Uterus (tissue), 4 donors: ENCODE data around the gene GNG8. TPM values are rescaled to one million over a fixed set of nuclear protein-coding genes. Genes with fewer than 3 reads are reported as not detected.

Source experiments
- DNase-seq, 2 donors: peaks; one replicate each; pipeline ENCODE4 v3.0.0-alpha.2; 2019 to 2020
- H3K27ac ChIP-seq, 2 donors: fragments of 200-600 bp; sonication (generic); 1 replicate in 1 of 2; 2 replicates in 1 of 2; pipeline ENCODE4 v1.5.1; 2016 to 2018
- H3K27me3 ChIP-seq, 2 donors: fragments of 200-600 bp; sonication (generic); one replicate each; pipeline ENCODE4 v1.5.1; 2018 to 2019; ENCODE audit warnings: control low read depth in 1 of 2
- H3K36me3 ChIP-seq, 2 donors: fragments of 200-600 bp; sonication (generic); one replicate each; pipeline ENCODE4 v1.5.1; 2019; ENCODE audit warnings: control low read depth in 1 of 2
- H3K4me1 ChIP-seq, 2 donors: fragments of 200-600 bp; sonication (generic); one replicate each; pipeline ENCODE4 v1.5.1; 2018 to 2019; ENCODE audit warnings: control low read depth in 1 of 2
- H3K4me3 ChIP-seq, 2 donors: fragments of 200-600 bp; sonication (generic); 1 replicate in 1 of 2; 2 replicates in 1 of 2; pipeline ENCODE4 v1.5.1; 2018 to 2019; ENCODE audit warnings: mild to moderate bottlenecking in 1 of 2
- H3K9me3 ChIP-seq, 2 donors: fragments of 200-600 bp; sonication (generic); one replicate each; pipeline ENCODE4 v1.5.1; 2019; ENCODE audit warnings: control low read depth in 1 of 2
- POLR2A ChIP-seq, 2 donors: fragments of 450-650 bp; IDR thresholded peaks; one replicate each; pipeline ENCODE4 v1.6.1; 2016; ENCODE audit warnings: antibody characterized with exemption in 2 of 2, mild to moderate bottlenecking in 1 of 2, moderate library complexity in 1 of 2
- intact Hi-C: fragments of 100-400 bp; cut with DNase I; formaldehyde crosslinking; loops from one replicate; pipeline ENCODE4 v1.15.1; 2023; ENCODE audit warnings: low total_unique reads
- total RNA-seq, 4 donors: library from RNA; depleted of rRNA in 3 of 4; stranded (reverse); fragments of >200 nt in 3 of 4; gene quantifications; one replicate each; pipeline versions ENCODE4 v1.1.0 to v1.2.4, GENCODE V29; 2014 to 2023
- TF ChIP-seq, protein P1 (sequence below), 4 experiments: fragments of 200-600 bp in 2 of 4; fragments of 450-650 bp in 2 of 4; sonication (generic) in 2 of 4; IDR thresholded peaks; one replicate each; pipeline ENCODE4 v1.5.1; 2016 to 2019; ENCODE audit warnings: antibody characterized with exemption in 4 of 4, mild to moderate bottlenecking in 2 of 4, moderate library complexity in 1 of 4
- donor health status: DM: yes; HTN: yes; CAD: no.

GNG8 gene
- total RNA-seq, 4 donors from 2014 or later: not detected

DNA sequence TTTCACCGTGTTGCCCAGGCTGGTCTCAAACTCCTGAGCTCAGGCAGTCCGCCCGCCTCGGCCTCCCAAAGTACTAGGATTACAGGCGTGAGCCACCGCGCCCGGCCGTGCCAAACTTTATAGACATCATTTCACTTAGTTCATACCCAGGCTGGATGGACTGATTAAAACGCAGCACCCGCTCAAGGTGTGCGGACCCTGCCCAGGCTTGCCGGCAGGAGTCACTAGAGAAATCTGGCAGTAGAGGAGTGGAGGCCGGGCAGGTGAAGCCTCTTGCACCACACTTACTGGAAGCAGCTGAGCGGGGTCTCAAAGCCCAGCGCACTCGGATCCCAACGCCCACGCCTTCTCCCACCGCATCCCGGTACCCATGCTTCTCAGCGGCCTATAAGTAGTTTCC, 22.5 kb downstream of the GNG8 start:
- H3K9me3 ChIP-seq: no peaks in the 10 kb centered on the region
- DNase-seq: peak in 1 of 2 donors; percentile 24
- no peaks in the 10 kb centered on the region for H3K36me3 ChIP-seq
- no peak overlapping the region for H3K4me3 ChIP-seq
- H3K4me1 ChIP-seq: peaks cover 0 to 7% of the 10 kb centered on the region in 2 donors
- intact Hi-C loops: no loop called here
- H3K27me3 ChIP-seq: no peaks in the 10 kb centered on the region
- no peak overlapping the region for H3K27ac ChIP-seq
- TF ChIP-seq, protein P1, sequence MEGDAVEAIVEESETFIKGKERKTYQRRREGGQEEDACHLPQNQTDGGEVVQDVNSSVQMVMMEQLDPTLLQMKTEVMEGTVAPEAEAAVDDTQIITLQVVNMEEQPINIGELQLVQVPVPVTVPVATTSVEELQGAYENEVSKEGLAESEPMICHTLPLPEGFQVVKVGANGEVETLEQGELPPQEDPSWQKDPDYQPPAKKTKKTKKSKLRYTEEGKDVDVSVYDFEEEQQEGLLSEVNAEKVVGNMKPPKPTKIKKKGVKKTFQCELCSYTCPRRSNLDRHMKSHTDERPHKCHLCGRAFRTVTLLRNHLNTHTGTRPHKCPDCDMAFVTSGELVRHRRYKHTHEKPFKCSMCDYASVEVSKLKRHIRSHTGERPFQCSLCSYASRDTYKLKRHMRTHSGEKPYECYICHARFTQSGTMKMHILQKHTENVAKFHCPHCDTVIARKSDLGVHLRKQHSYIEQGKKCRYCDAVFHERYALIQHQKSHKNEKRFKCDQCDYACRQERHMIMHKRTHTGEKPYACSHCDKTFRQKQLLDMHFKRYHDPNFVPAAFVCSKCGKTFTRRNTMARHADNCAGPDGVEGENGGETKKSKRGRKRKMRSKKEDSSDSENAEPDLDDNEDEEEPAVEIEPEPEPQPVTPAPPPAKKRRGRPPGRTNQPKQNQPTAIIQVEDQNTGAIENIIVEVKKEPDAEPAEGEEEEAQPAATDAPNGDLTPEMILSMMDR (IDR thresholded peaks at IDR 0.05): no peak
- TF ChIP-seq POLR2A (IDR thresholded peaks at IDR 0.05): no peak

DNA sequence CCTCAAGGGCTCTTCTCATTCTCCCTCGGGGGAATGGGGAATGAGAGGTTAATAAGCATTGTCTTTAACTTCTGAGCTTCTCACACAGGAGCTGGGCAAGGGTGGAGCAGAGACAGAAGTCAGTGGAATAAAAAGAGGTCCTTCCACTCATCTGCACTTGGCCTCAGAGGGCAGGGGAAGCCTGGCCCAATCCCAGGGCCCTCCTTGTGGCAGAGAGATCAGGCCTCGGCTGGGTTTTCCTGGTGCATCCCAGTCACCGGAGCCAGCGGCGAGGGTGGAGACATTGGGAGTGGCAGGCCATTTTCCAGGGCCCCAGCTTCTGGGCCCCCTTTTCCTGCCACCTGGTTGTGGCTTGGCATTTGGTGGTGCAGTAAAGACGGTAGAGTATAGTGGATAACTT, 24.2 kb downstream of the GNG8 start:
- H3K27me3 ChIP-seq: no peaks in the 10 kb centered on the region
- H3K4me1 ChIP-seq: peaks cover 0 to 2% of the 10 kb centered on the region in 2 donors
- H3K36me3 ChIP-seq: no peaks in the 10 kb centered on the region
- H3K4me3 ChIP-seq: no peak overlapping the region
- intact Hi-C loops: no loop called here
- no peak overlapping the region for H3K27ac ChIP-seq
- no peak for TF ChIP-seq POLR2A (IDR thresholded peaks at IDR 0.05)
- TF ChIP-seq, protein P1 (IDR thresholded peaks at IDR 0.05): no peak
- H3K9me3 ChIP-seq: no peaks in the 10 kb centered on the region
- DNase-seq: peak in 1 of 2 donors; percentile 8

DNA sequence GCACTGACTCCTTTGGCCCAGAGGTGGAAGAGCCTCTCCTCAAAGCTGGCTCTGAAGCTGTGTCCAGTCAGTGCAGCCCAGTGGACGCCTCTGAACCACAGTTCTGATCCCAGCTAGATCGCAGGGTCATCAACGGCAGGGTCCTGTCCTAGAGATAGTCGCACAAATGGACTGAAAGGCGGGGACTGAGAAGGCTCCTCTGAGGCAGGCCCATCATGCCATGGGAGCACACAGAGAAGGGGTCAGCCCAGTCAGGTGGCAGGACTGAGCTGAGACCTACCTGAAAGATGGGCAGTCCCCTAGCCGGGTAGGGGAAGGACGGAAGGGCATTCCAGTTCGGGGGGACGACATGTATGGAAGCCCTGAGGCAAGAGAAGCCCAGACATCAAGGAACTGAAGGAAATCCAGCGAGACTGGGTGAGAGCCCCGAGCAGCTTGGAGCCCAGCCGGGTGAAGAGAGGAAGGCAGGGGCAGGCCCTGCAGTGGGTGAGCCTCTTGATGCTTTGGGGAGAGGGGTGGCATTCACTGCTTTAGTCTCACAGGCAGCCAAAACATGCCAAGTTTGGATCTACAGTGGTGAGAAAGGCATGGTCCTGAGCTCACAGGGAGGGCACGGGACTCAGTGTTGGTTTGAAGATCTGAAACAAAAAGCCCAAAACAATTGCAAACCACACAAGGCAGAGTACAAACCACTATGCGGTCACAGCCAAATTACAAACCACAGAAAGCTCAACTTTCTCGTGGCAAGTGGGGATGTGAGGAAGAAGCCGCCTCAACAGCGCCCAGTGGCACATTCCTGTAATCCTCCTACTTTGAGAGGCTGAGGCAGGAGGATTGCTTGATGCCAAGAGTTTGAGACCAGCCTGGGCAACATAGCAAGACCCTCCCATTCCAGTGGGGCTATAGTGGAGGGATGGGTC, 24.9 kb downstream of the GNG8 start:
- Histone ChIP-seq H3K27me3 (no peaks in the 10 kb centered on the region), H3K27ac (no peak overlapping the region), H3K4me1 (no peaks in the 10 kb centered on the region), H3K9me3 (no peaks in the 10 kb centered on the region), H3K4me3 (no peak overlapping the region), H3K36me3 (no peaks in the 10 kb centered on the region)
- DNase-seq: no peak
- intact Hi-C loops: no loop called here
- no peak for TF ChIP-seq POLR2A (IDR thresholded peaks at IDR 0.05)
- TF ChIP-seq, protein P1 (IDR thresholded peaks at IDR 0.05): no peak

DNA sequence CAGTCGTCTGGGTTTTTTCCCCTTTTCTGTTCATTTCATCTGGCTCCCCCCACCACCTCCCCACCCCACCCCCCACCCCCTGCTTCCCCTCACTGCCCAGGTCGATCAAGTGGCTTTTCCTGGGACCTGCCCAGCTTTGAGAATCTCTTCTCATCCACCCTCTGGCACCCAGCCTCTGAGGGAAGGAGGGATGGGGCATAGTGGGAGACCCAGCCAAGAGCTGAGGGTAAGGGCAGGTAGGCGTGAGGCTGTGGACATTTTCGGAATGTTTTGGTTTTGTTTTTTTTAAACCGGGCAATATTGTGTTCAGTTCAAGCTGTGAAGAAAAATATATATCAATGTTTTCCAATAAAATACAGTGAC, 25.6 kb downstream of the GNG8 start:
- Histone ChIP-seq H3K27me3 (no peaks in the 10 kb centered on the region), H3K9me3 (no peaks in the 10 kb centered on the region), H3K4me3 (no peak overlapping the region), H3K36me3 (no peaks in the 10 kb centered on the region), H3K4me1 (no peaks in the 10 kb centered on the region), H3K27ac (no peak overlapping the region)
- intact Hi-C loops: no loop called here
- no peak for DNase-seq
- no peak for TF ChIP-seq POLR2A (IDR thresholded peaks at IDR 0.05)
- TF ChIP-seq, protein P1 (IDR thresholded peaks at IDR 0.05): no peak
